Upper lobe of left lung (tissue), 6 donors: Measurements from ENCODE around the gene CHST1. TPM values are rescaled to one million over a fixed set of nuclear protein-coding genes. Genes with fewer than 3 reads are reported as not detected.

ENCODE experiments used
- ATAC-seq, 2 donors: fragments of 200-7000 bp; cut with Tn5 transposase; one replicate each; pipeline ENCODE4 v1.9.1; 2022; ENCODE audit warnings: mild to moderate bottlenecking in 2 of 2, moderate library complexity in 2 of 2; ENCODE audit not compliant: low FRiP score in 2 of 2
- DNase-seq, 2 donors: peaks; one replicate each; pipeline ENCODE4 v3.0.0-alpha.2; 2019 to 2020
- H3K27ac ChIP-seq, 4 donors: fragments of 200-600 bp; sonication (generic); one replicate each; pipeline ENCODE4 v1.5.1; 2016 to 2019
- H3K27me3 ChIP-seq, 4 donors: fragments of 200-600 bp; sonication (generic); one replicate each; pipeline ENCODE4 v1.5.1; 2017 to 2019
- H3K36me3 ChIP-seq, 4 donors: fragments of 200-600 bp; sonication (generic); one replicate each; pipeline ENCODE4 v1.5.1; 2016 to 2019
- H3K4me1 ChIP-seq, 4 donors: fragments of 200-600 bp; sonication (generic); one replicate each; pipeline ENCODE4 v1.5.1; 2018 to 2019
- H3K4me3 ChIP-seq, 4 donors: fragments of 200-600 bp; sonication (generic); one replicate each; pipeline ENCODE4 v1.5.1; 2017 to 2019; ENCODE audit warnings: mild to moderate bottlenecking in 2 of 4, moderate library complexity in 1 of 4
- H3K9me3 ChIP-seq, 4 donors: fragments of 200-600 bp; sonication (generic); one replicate each; pipeline ENCODE4 v1.5.1; 2018 to 2019
- CTCF ChIP-seq, 6 experiments: fragments of 450-650 bp in 4 of 6; fragments of 200-600 bp in 2 of 6; sonication (generic) in 2 of 6; IDR thresholded peaks; one replicate each; pipeline ENCODE4 v1.5.1; 2016 to 2019; ENCODE audit warnings: antibody characterized with exemption in 6 of 6
- EP300 ChIP-seq, 4 donors: sonication (generic); formaldehyde crosslinking; IDR thresholded peaks; one replicate each; pipeline ENCODE4 v1.5.1; 2017; ENCODE audit warnings: antibody characterized with exemption in 4 of 4, control low read depth in 2 of 4
- POLR2A ChIP-seq, 4 donors: fragments of 450-650 bp; IDR thresholded peaks; one replicate each; pipeline ENCODE4 v1.5.1; 2016 to 2017; ENCODE audit warnings: antibody characterized with exemption in 4 of 4, mild to moderate bottlenecking in 2 of 4
- POLR2AphosphoS5 ChIP-seq, 2 donors: sonication (generic); formaldehyde crosslinking; IDR thresholded peaks; one replicate each; pipeline ENCODE4 v1.5.1; 2017; ENCODE audit warnings: antibody characterized with exemption in 2 of 2
- WGBS, 2 donors: methylation state at CpG; one replicate each; pipeline ENCODE4 v1.1.5; 2017 to 2018; 5-methylcytosine and 5-hydroxymethylcytosine counted together
- total RNA-seq, 6 donors: library from RNA; depleted of rRNA in 4 of 6; stranded (reverse); fragments of >200 nt in 4 of 6; gene quantifications; one replicate each; pipeline versions ENCODE4 v1.1.0 to v1.2.1, GENCODE V29; 2016 to 2021
- donor health status: DM: no; HTN: no; CAD: no; lungs with moderate emphysema.
- donor health status: DM: no; HTN: yes; CAD: no; lungs with severe emphysema.

CHST1 gene
- total RNA-seq, 6 donors from 2014 or later: 1.6 to 7.4 (median 2.6) TPM

- Histone ChIP-seq H3K27me3 (no peaks in the 10 kb centered on the region), H3K4me3 (no peak overlapping the region), H3K4me1 (no peaks in the 10 kb centered on the region), H3K9me3 (peaks cover 3 to 15% (median 14%) of the 10 kb centered on the region in 4 donors), H3K36me3 (no peaks in the 10 kb centered on the region), H3K27ac (no peak overlapping the region)
- ATAC-seq (no peak), DNase-seq (no peak)
- TF ChIP-seq POLR2A (IDR thresholded peaks at IDR 0.05) (no peak), POLR2AphosphoS5 (IDR thresholded peaks at IDR 0.05) (no peak), EP300 (IDR thresholded peaks at IDR 0.05) (no peak), CTCF (IDR thresholded peaks at IDR 0.05) (no peak)
These were observed 46.5 kb downstream of the CHST1 start for GRCh38 chr11:45618897-45619296.

GRCh38 chr11:45617871-45618601 lies 47.4 kb downstream of the CHST1 start:
- H3K4me3 ChIP-seq: no peak overlapping the region
- peaks cover 3 to 15% (median 14%) of the 10 kb centered on the region in 4 donors for H3K9me3 ChIP-seq
- DNase-seq: no peak
- H3K4me1 ChIP-seq: no peaks in the 10 kb centered on the region
- 41 to 42% methylated on average over 9 of the region's 9 CpGs for WGBS, 2 donors
- no peaks in the 10 kb centered on the region for H3K27me3 ChIP-seq
- ATAC-seq: no peak
- no peak overlapping the region for H3K27ac ChIP-seq
- no peaks in the 10 kb centered on the region for H3K36me3 ChIP-seq
- TF ChIP-seq CTCF (IDR thresholded peaks at IDR 0.05) (no peak), POLR2AphosphoS5 (IDR thresholded peaks at IDR 0.05) (no peak), EP300 (IDR thresholded peaks at IDR 0.05) (no peak), POLR2A (IDR thresholded peaks at IDR 0.05) (no peak)

GRCh38 chr11:45616802-45617549 lies 48.4 kb downstream of the CHST1 start:
- DNase-seq (no peak), ATAC-seq (no peak)
- TF ChIP-seq CTCF (IDR thresholded peaks at IDR 0.05): no peak
- TF ChIP-seq EP300 (IDR thresholded peaks at IDR 0.05): no peak
- no peak for TF ChIP-seq POLR2AphosphoS5 (IDR thresholded peaks at IDR 0.05)
- no peak for TF ChIP-seq POLR2A (IDR thresholded peaks at IDR 0.05)
- no peaks in the 10 kb centered on the region for H3K27me3 ChIP-seq
- H3K36me3 ChIP-seq: no peaks in the 10 kb centered on the region
- no peak overlapping the region for H3K4me3 ChIP-seq
- no peaks in the 10 kb centered on the region for H3K4me1 ChIP-seq
- peaks cover 3 to 15% (median 14%) of the 10 kb centered on the region in 4 donors for H3K9me3 ChIP-seq
- WGBS, 2 donors: 85 to 87% methylated on average over 8 of the region's 8 CpGs
- no peak overlapping the region for H3K27ac ChIP-seq

GRCh38 chr11:45615182-45615792 lies 50.1 kb downstream of the CHST1 start:
- H3K27me3 ChIP-seq: no peaks in the 10 kb centered on the region
- H3K4me1 ChIP-seq: peaks cover 0 to 7% (median 0%) of the 10 kb centered on the region in 4 donors
- no peak overlapping the region for H3K4me3 ChIP-seq
- peaks cover 0 to 4% (median 2%) of the 10 kb centered on the region in 4 donors for H3K9me3 ChIP-seq
- DNase-seq: no peak
- no peak overlapping the region for H3K27ac ChIP-seq
- no peak for TF ChIP-seq POLR2AphosphoS5 (IDR thresholded peaks at IDR 0.05)
- TF ChIP-seq POLR2A (IDR thresholded peaks at IDR 0.05): no peak
- no peak for TF ChIP-seq CTCF (IDR thresholded peaks at IDR 0.05)
- TF ChIP-seq EP300 (IDR thresholded peaks at IDR 0.05): no peak
- no peak for ATAC-seq
- H3K36me3 ChIP-seq: no peaks in the 10 kb centered on the region
- WGBS, 2 donors: 83 to 86% methylated on average over 4 of the region's 4 CpGs
